ENCODE results near the gene RAPGEFL1.

Gene RAPGEFL1

GRCh38 chr17:40158438-40159013 lies 18.7 kb upstream of the RAPGEFL1 start:
- no peaks in the 10 kb centered on the region for H3K9me3 Mint-ChIP-seq
- no peak for DNase-seq (ENCODE audit: low spot score)
- H3K4me3 Mint-ChIP-seq: no peak overlapping the region
- H3K4me1 Mint-ChIP-seq (ENCODE audit: low read depth): peaks cover 7% of the 10 kb centered on the region
- H3K27ac Mint-ChIP-seq: no peak overlapping the region
- H3K36me3 Mint-ChIP-seq (ENCODE audit: low read depth): peaks cover 31% of the 10 kb centered on the region
- no peaks in the 10 kb centered on the region for H3K27me3 Mint-ChIP-seq (ENCODE audit: low read depth)

GRCh38 chr17:40159456-40159855 lies 17.8 kb upstream of the RAPGEFL1 start:
- H3K4me3 Mint-ChIP-seq: no peak overlapping the region
- peaks cover 29% of the 10 kb centered on the region for H3K36me3 Mint-ChIP-seq (ENCODE audit: low read depth)
- DNase-seq (ENCODE audit: low spot score): no peak
- no peaks in the 10 kb centered on the region for H3K27me3 Mint-ChIP-seq (ENCODE audit: low read depth)
- no peaks in the 10 kb centered on the region for H3K9me3 Mint-ChIP-seq
- H3K4me1 Mint-ChIP-seq (ENCODE audit: low read depth): peaks cover 4% of the 10 kb centered on the region
- H3K27ac Mint-ChIP-seq: no peak overlapping the region

GRCh38 chr17:40167685-40168261 lies 9.5 kb upstream of the RAPGEFL1 start:
- Mint-ChIP-seq H3K27me3 (ENCODE audit: low read depth) (no peaks in the 10 kb centered on the region), H3K27ac (no peak overlapping the region), H3K36me3 (ENCODE audit: low read depth) (peaks cover 57% of the 10 kb centered on the region), H3K9me3 (no peaks in the 10 kb centered on the region), H3K4me1 (ENCODE audit: low read depth) (peaks cover 12% of the 10 kb centered on the region), H3K4me3 (no peak overlapping the region)
- no peak for DNase-seq (ENCODE audit: low spot score)

GRCh38 chr17:40168262-40168832 lies 8.9 kb upstream of the RAPGEFL1 start:
- Mint-ChIP-seq H3K4me1 (ENCODE audit: low read depth) (peaks cover 12% of the 10 kb centered on the region), H3K27me3 (ENCODE audit: low read depth) (no peaks in the 10 kb centered on the region), H3K9me3 (no peaks in the 10 kb centered on the region), H3K36me3 (ENCODE audit: low read depth) (peaks cover 60% of the 10 kb centered on the region), H3K4me3 (no peak overlapping the region), H3K27ac (no peak overlapping the region)
- DNase-seq (ENCODE audit: low spot score): no peak

- DNase-seq (ENCODE audit: low spot score): no peak
- Mint-ChIP-seq H3K4me3 (no peak overlapping the region), H3K27me3 (ENCODE audit: low read depth) (no peaks in the 10 kb centered on the region), H3K4me1 (ENCODE audit: low read depth) (peaks cover 11% of the 10 kb centered on the region), H3K36me3 (ENCODE audit: low read depth) (peaks cover 55% of the 10 kb centered on the region), H3K27ac (no peak overlapping the region), H3K9me3 (no peaks in the 10 kb centered on the region)
Measured at GRCh38 chr17:40170325-40170724, 6.9 kb upstream of the RAPGEFL1 start.

GRCh38 chr17:40171750-40172149 lies 5.5 kb upstream of the RAPGEFL1 start:
- Mint-ChIP-seq H3K9me3 (no peaks in the 10 kb centered on the region), H3K27me3 (ENCODE audit: low read depth) (no peaks in the 10 kb centered on the region), H3K27ac (no peak overlapping the region), H3K4me1 (ENCODE audit: low read depth) (peaks cover 10% of the 10 kb centered on the region), H3K4me3 (no peak overlapping the region), H3K36me3 (ENCODE audit: low read depth) (peaks cover 45% of the 10 kb centered on the region)
- no peak for DNase-seq (ENCODE audit: low spot score)

- Mint-ChIP-seq H3K4me1 (ENCODE audit: low read depth) (peaks cover 13% of the 10 kb centered on the region), H3K36me3 (ENCODE audit: low read depth) (peaks cover 42% of the 10 kb centered on the region), H3K4me3 (no peak overlapping the region), H3K27me3 (ENCODE audit: low read depth) (no peaks in the 10 kb centered on the region), H3K27ac (no peak overlapping the region), H3K9me3 (no peaks in the 10 kb centered on the region)
- no peak for DNase-seq (ENCODE audit: low spot score)
Measured at GRCh38 chr17:40173091-40173777, 4.0 kb upstream of the RAPGEFL1 start.

GRCh38 chr17:40173778-40174135 lies 3.5 kb upstream of the RAPGEFL1 start:
- Mint-ChIP-seq H3K4me3 (no peak overlapping the region), H3K27ac (no peak overlapping the region), H3K36me3 (ENCODE audit: low read depth) (peaks cover 37% of the 10 kb centered on the region), H3K27me3 (ENCODE audit: low read depth) (no peaks in the 10 kb centered on the region), H3K9me3 (no peaks in the 10 kb centered on the region), H3K4me1 (ENCODE audit: low read depth) (peaks cover 9% of the 10 kb centered on the region)
- DNase-seq (ENCODE audit: low spot score): no peak

GRCh38 chr17:40174514-40174913 lies 2.8 kb upstream of the RAPGEFL1 start:
- Mint-ChIP-seq H3K27me3 (ENCODE audit: low read depth) (no peaks in the 10 kb centered on the region), H3K4me1 (ENCODE audit: low read depth) (peaks cover 7% of the 10 kb centered on the region), H3K9me3 (no peaks in the 10 kb centered on the region), H3K4me3 (no peak overlapping the region), H3K36me3 (ENCODE audit: low read depth) (peaks cover 30% of the 10 kb centered on the region), H3K27ac (no peak overlapping the region)
- no peak for DNase-seq (ENCODE audit: low spot score)

GRCh38 chr17:40175928-40176753 lies 1.1 kb upstream of the RAPGEFL1 start:
- Mint-ChIP-seq H3K27me3 (ENCODE audit: low read depth) (no peaks in the 10 kb centered on the region), H3K4me1 (ENCODE audit: low read depth) (peaks cover 9% of the 10 kb centered on the region), H3K4me3 (no peak overlapping the region), H3K9me3 (no peaks in the 10 kb centered on the region), H3K27ac (no peak overlapping the region), H3K36me3 (ENCODE audit: low read depth) (peaks cover 24% of the 10 kb centered on the region)
- DNase-seq (ENCODE audit: low spot score): no peak

GRCh38 chr17:40176754-40177110 lies 538 bp upstream of the RAPGEFL1 start:
- H3K4me3 Mint-ChIP-seq: no peak overlapping the region

GRCh38 chr17:40178021-40178601 lies 841 bp downstream of the RAPGEFL1 start:
- H3K4me1 Mint-ChIP-seq (ENCODE audit: low read depth): peaks cover 9% of the 10 kb centered on the region
- H3K9me3 Mint-ChIP-seq: no peaks in the 10 kb centered on the region
- H3K4me3 Mint-ChIP-seq: peak overlapping the region; percentile 12
- H3K27me3 Mint-ChIP-seq (ENCODE audit: low read depth): no peaks in the 10 kb centered on the region
- H3K36me3 Mint-ChIP-seq (ENCODE audit: low read depth): peaks cover 11% of the 10 kb centered on the region
- no peak overlapping the region for H3K27ac Mint-ChIP-seq
- DNase-seq (ENCODE audit: low spot score): no peak

More at GRCh38 chr17:40176754-40177110, 538 bp upstream of the RAPGEFL1 start:
- peak overlapping the region; percentile 55 for H3K27ac Mint-ChIP-seq
- DNase-seq (ENCODE audit: low spot score): no peak
- peaks cover 9% of the 10 kb centered on the region for H3K4me1 Mint-ChIP-seq (ENCODE audit: low read depth)
- H3K36me3 Mint-ChIP-seq (ENCODE audit: low read depth): peaks cover 19% of the 10 kb centered on the region
- no peaks in the 10 kb centered on the region for H3K9me3 Mint-ChIP-seq
- no peaks in the 10 kb centered on the region for H3K27me3 Mint-ChIP-seq (ENCODE audit: low read depth)

- H3K36me3 Mint-ChIP-seq (ENCODE audit: low read depth): peaks cover 7% of the 10 kb centered on the region
- H3K4me3 Mint-ChIP-seq: peak overlapping the region; percentile 12
- peaks cover 9% of the 10 kb centered on the region for H3K4me1 Mint-ChIP-seq (ENCODE audit: low read depth)
- H3K27me3 Mint-ChIP-seq (ENCODE audit: low read depth): no peaks in the 10 kb centered on the region
- DNase-seq (ENCODE audit: low spot score): no peak
- H3K9me3 Mint-ChIP-seq: no peaks in the 10 kb centered on the region
- H3K27ac Mint-ChIP-seq: no peak overlapping the region
Measured at GRCh38 chr17:40178660-40179059, 1.4 kb downstream of the RAPGEFL1 start.
